Mesenchymal stem cell (in vitro differentiated cells and primary cell): ENCODE results near the gene PKIG.

Experiments
- DNase-seq: peaks from one replicate; pipeline ENCODE4 v3.0.0-alpha.2; 2013
- H2AFZ ChIP-seq: one replicate; pipeline ENCODE4 v1.6.1; 2013; ENCODE audit warnings: low read depth, mild to moderate bottlenecking, control low read depth, inconsistent platforms, low read length, moderate library complexity
- H2AK5ac ChIP-seq: 2 replicates; pipeline ENCODE4 v1.6.1; 2013; ENCODE audit warnings: low read length, moderate library complexity, mild to moderate bottlenecking, inconsistent platforms; ENCODE audit not compliant: severe bottlenecking
- H2BK120ac ChIP-seq: one replicate; pipeline ENCODE4 v1.6.1; 2013; ENCODE audit warnings: low read depth, mild to moderate bottlenecking, inconsistent platforms, low read length, moderate library complexity
- H2BK12ac ChIP-seq, 2 experiments: one replicate each; pipeline ENCODE4 v1.6.1; 2013; ENCODE audit warnings: inconsistent platforms in 2 of 2, low read length in 2 of 2, mild to moderate bottlenecking in 2 of 2, moderate library complexity in 2 of 2, control low read depth in 1 of 2
- H2BK15ac ChIP-seq: one replicate; pipeline ENCODE4 v1.6.1; 2013; ENCODE audit warnings: mild to moderate bottlenecking, low read depth, inconsistent platforms; ENCODE audit not compliant: poor library complexity, severe bottlenecking
- H2BK5ac ChIP-seq: 2 replicates; pipeline ENCODE4 v1.6.1; 2013; ENCODE audit warnings: low read depth, mild to moderate bottlenecking, low read length, control low read depth, inconsistent platforms; ENCODE audit not compliant: poor library complexity, severe bottlenecking
- H3K14ac ChIP-seq, 2 experiments: one replicate each; pipeline ENCODE4 v1.6.1; 2013; ENCODE audit warnings: inconsistent platforms in 2 of 2, low read length in 2 of 2, control low read depth in 1 of 2, mild to moderate bottlenecking in 1 of 2, moderate library complexity in 1 of 2
- H3K18ac ChIP-seq, 2 experiments: one replicate each; pipeline ENCODE4 v1.6.1; 2013; ENCODE audit warnings: inconsistent platforms in 2 of 2, low read length in 2 of 2, control low read depth in 1 of 2, low read depth in 1 of 2, mild to moderate bottlenecking in 1 of 2
- H3K23ac ChIP-seq, 2 experiments: one replicate each; pipeline ENCODE4 v1.6.1; 2013; ENCODE audit warnings: inconsistent platforms in 2 of 2, low read length in 2 of 2, mild to moderate bottlenecking in 2 of 2, moderate library complexity in 2 of 2, control low read depth in 1 of 2
- H3K27ac ChIP-seq: 2 replicates; pipeline ENCODE4 v1.5.1; 2013; ENCODE audit warnings: mild to moderate bottlenecking, moderate library complexity, low read length, control low read depth, inconsistent platforms; ENCODE audit not compliant: poor library complexity, severe bottlenecking
- H3K27me3 ChIP-seq, 2 experiments: 2 replicates each; pipeline versions ENCODE4 v1.6.1 to v1.7.0; 2013; ENCODE audit warnings: low read length in 2 of 2, mild to moderate bottlenecking in 2 of 2, moderate library complexity in 2 of 2, control low read depth in 1 of 2, inconsistent platforms in 1 of 2; ENCODE audit not compliant: control insufficient read depth in 1 of 2, insufficient read depth in 1 of 2
- H3K36me3 ChIP-seq, 2 experiments: 2 replicates each; pipeline versions ENCODE4 v1.6.1 to v1.7.0; 2013; ENCODE audit warnings: low read length in 2 of 2, control low read depth in 1 of 2, inconsistent platforms in 1 of 2, low read depth in 1 of 2, mild to moderate bottlenecking in 1 of 2; ENCODE audit not compliant: insufficient read depth in 2 of 2, control insufficient read depth in 1 of 2
- H3K4ac ChIP-seq, 2 experiments: one replicate each; pipeline ENCODE4 v1.6.1; 2013; ENCODE audit warnings: inconsistent platforms in 2 of 2, low read length in 2 of 2, mild to moderate bottlenecking in 2 of 2, moderate library complexity in 2 of 2, control low read depth in 1 of 2, low read depth in 1 of 2
- H3K4me1 ChIP-seq: 2 replicates; pipeline ENCODE4 v1.6.1; 2013; ENCODE audit warnings: low read depth, low read length, control low read depth; ENCODE audit not compliant: control insufficient read depth, insufficient read depth
- H3K4me2 ChIP-seq: 2 replicates; pipeline ENCODE4 v1.6.1; 2013; ENCODE audit warnings: low read length, mild to moderate bottlenecking, inconsistent platforms; ENCODE audit not compliant: poor library complexity, severe bottlenecking
- H3K4me3 ChIP-seq, 2 experiments: 2 replicates each; pipeline versions ENCODE4 v1.5.1 to v1.7.0; 2013; ENCODE audit warnings: low read length in 2 of 2, mild to moderate bottlenecking in 2 of 2, control low read depth in 1 of 2, low read depth in 1 of 2; ENCODE audit not compliant: insufficient read depth in 1 of 2
- H3K79me1 ChIP-seq: replicated peaks from 2 replicates; pipeline ENCODE4 v1.6.1; 2013; ENCODE audit warnings: mild to moderate bottlenecking, control low read depth, low read length, inconsistent platforms; ENCODE audit not compliant: poor library complexity, severe bottlenecking
- H3K9ac ChIP-seq: 2 replicates; pipeline ENCODE4 v1.7.0; 2013; ENCODE audit warnings: mild to moderate bottlenecking, low read length, moderate library complexity
- H3K9me3 ChIP-seq: 2 replicates; pipeline ENCODE4 v1.7.0; 2013; ENCODE audit warnings: mild to moderate bottlenecking, low read length; ENCODE audit not compliant: control insufficient read depth
- H4K8ac ChIP-seq: one replicate; pipeline ENCODE4 v1.6.1; 2013; ENCODE audit warnings: inconsistent platforms, mild to moderate bottlenecking, low read length, moderate library complexity
- H4K91ac ChIP-seq: one replicate; pipeline ENCODE4 v1.6.1; 2013; ENCODE audit warnings: mild to moderate bottlenecking, low read length, inconsistent platforms
- WGBS: methylation state at CpG from one replicate; pipeline ENCODE4 v1.1.7; 2013; ENCODE audit warnings: mixed read lengths; 5-methylcytosine and 5-hydroxymethylcytosine counted together

The PKIG gene

GRCh38 chr20:44620030-44620429 lies 37.7 kb downstream of the PKIG start:
- Histone ChIP-seq H3K4me3 (no peak overlapping the region), H2AFZ (no peak overlapping the region), H3K27ac (no peak overlapping the region), H4K8ac (no peak overlapping the region), H3K27me3 (no peaks in the 10 kb centered on the region), H3K9me3 (peaks cover 8% of the 10 kb centered on the region), H2AK5ac (no peak overlapping the region), H3K23ac (no peak overlapping the region), H2BK12ac (no peak overlapping the region), H2BK15ac (no peak overlapping the region), H3K14ac (no peak overlapping the region), H3K4me2 (no peak overlapping the region), H3K79me1 (peaks cover 2% of the 10 kb centered on the region), H3K9ac (no peak overlapping the region), H3K18ac (no peak overlapping the region), H2BK5ac (no peak overlapping the region), H3K4ac (no peak overlapping the region), H4K91ac (no peak overlapping the region), H3K36me3 (peaks cover 92 to 97% of the 10 kb centered on the region in 2 experiments), H3K4me1 (peaks cover 10% of the 10 kb centered on the region), H2BK120ac (no peak overlapping the region)
- DNase-seq: no peak
- 91% methylated on average over 5 of the region's 5 CpGs for WGBS

GRCh38 chr20:44621325-44621724 lies 38.9 kb downstream of the PKIG start:
- peaks cover 8% of the 10 kb centered on the region for H3K9me3 ChIP-seq
- H3K9ac ChIP-seq: no peak overlapping the region
- no peak overlapping the region for H3K18ac ChIP-seq
- no peak overlapping the region for H2BK12ac ChIP-seq
- DNase-seq: no peak
- no peak overlapping the region for H4K8ac ChIP-seq
- no peak overlapping the region for H2BK5ac ChIP-seq
- H2AK5ac ChIP-seq: no peak overlapping the region
- H3K23ac ChIP-seq: no peak overlapping the region
- H3K36me3 ChIP-seq: peaks cover 91 to 99% of the 10 kb centered on the region in 2 experiments
- WGBS: 94% methylated on average over 5 of the region's 5 CpGs
- no peak overlapping the region for H3K14ac ChIP-seq
- H3K4me2 ChIP-seq: no peak overlapping the region
- no peak overlapping the region for H3K4me3 ChIP-seq
- peaks cover 2% of the 10 kb centered on the region for H3K79me1 ChIP-seq
- no peak overlapping the region for H2BK120ac ChIP-seq
- no peak overlapping the region for H2BK15ac ChIP-seq
- H4K91ac ChIP-seq: no peak overlapping the region
- H3K4me1 ChIP-seq: no peaks in the 10 kb centered on the region
- no peaks in the 10 kb centered on the region for H3K27me3 ChIP-seq
- no peak overlapping the region for H2AFZ ChIP-seq
- H3K4ac ChIP-seq: no peak overlapping the region
- H3K27ac ChIP-seq: no peak overlapping the region

- H2BK120ac ChIP-seq: no peak overlapping the region
- no peaks in the 10 kb centered on the region for H3K4me1 ChIP-seq
- no peak overlapping the region for H3K4me3 ChIP-seq
- no peak overlapping the region for H4K8ac ChIP-seq
- no peak overlapping the region for H3K14ac ChIP-seq
- H2BK5ac ChIP-seq: no peak overlapping the region
- no peak overlapping the region for H3K18ac ChIP-seq
- peaks cover 2% of the 10 kb centered on the region for H3K79me1 ChIP-seq
- no peak overlapping the region for H2BK12ac ChIP-seq
- H3K36me3 ChIP-seq: peaks cover 91 to 99% of the 10 kb centered on the region in 2 experiments
- H3K9ac ChIP-seq: no peak overlapping the region
- H2BK15ac ChIP-seq: no peak overlapping the region
- H4K91ac ChIP-seq: no peak overlapping the region
- over 99% methylated on average over 8 of the region's 8 CpGs for whole genome bisulfite sequencing
- H3K27me3 ChIP-seq: no peaks in the 10 kb centered on the region
- no peak overlapping the region for H3K4ac ChIP-seq
- H3K27ac ChIP-seq: no peak overlapping the region
- H3K23ac ChIP-seq: no peak overlapping the region
- peaks cover 8% of the 10 kb centered on the region for H3K9me3 ChIP-seq
- no peak overlapping the region for H2AFZ ChIP-seq
- H3K4me2 ChIP-seq: no peak overlapping the region
- no peak overlapping the region for H2AK5ac ChIP-seq
- DNase-seq: no peak
These were observed 39.6 kb downstream of the PKIG start for GRCh38 chr20:44621939-44622338.

- Histone ChIP-seq H3K9me3 (peaks cover 8% of the 10 kb centered on the region), H3K14ac (no peak overlapping the region), H3K9ac (no peak overlapping the region), H2BK120ac (no peak overlapping the region), H2BK15ac (no peak overlapping the region), H3K36me3 (peaks cover 91 to 96% of the 10 kb centered on the region in 2 experiments), H3K4me2 (no peak overlapping the region), H2BK12ac (no peak overlapping the region), H2AFZ (no peak overlapping the region), H3K4me1 (no peaks in the 10 kb centered on the region), H3K4me3 (no peak overlapping the region), H4K91ac (no peak overlapping the region), H3K23ac (no peak overlapping the region), H2AK5ac (no peak overlapping the region), H3K27ac (no peak overlapping the region), H2BK5ac (no peak overlapping the region), H3K4ac (no peak overlapping the region), H3K27me3 (no peaks in the 10 kb centered on the region), H3K18ac (no peak overlapping the region), H3K79me1 (peaks cover 2% of the 10 kb centered on the region), H4K8ac (no peak overlapping the region)
- DNase-seq: no peak
- WGBS: 95% methylated on average over 18 of the region's 19 CpGs
These were observed 40.3 kb downstream of the PKIG start for GRCh38 chr20:44622501-44623270.
